Mesenchymal stem cell (in vitro differentiated cells and primary cell): ENCODE measurements around the gene CEP112.
A peak's percentile ranks its signal among the peaks of the same experiment; 100 is the strongest.

Source experiments
- DNase-seq: peaks from one replicate; pipeline ENCODE4 v3.0.0-alpha.2; 2013
- H2AFZ ChIP-seq: one replicate; pipeline ENCODE4 v1.6.1; 2013; ENCODE audit warnings: low read depth, mild to moderate bottlenecking, control low read depth, inconsistent platforms, low read length, moderate library complexity
- H2AK5ac ChIP-seq: 2 replicates; pipeline ENCODE4 v1.6.1; 2013; ENCODE audit warnings: low read length, moderate library complexity, mild to moderate bottlenecking, inconsistent platforms; ENCODE audit not compliant: severe bottlenecking
- H2BK120ac ChIP-seq: one replicate; pipeline ENCODE4 v1.6.1; 2013; ENCODE audit warnings: low read depth, mild to moderate bottlenecking, inconsistent platforms, low read length, moderate library complexity
- H2BK12ac ChIP-seq, 2 experiments: one replicate each; pipeline ENCODE4 v1.6.1; 2013; ENCODE audit warnings: inconsistent platforms in 2 of 2, low read length in 2 of 2, mild to moderate bottlenecking in 2 of 2, moderate library complexity in 2 of 2, control low read depth in 1 of 2
- H2BK15ac ChIP-seq: one replicate; pipeline ENCODE4 v1.6.1; 2013; ENCODE audit warnings: mild to moderate bottlenecking, low read depth, inconsistent platforms; ENCODE audit not compliant: poor library complexity, severe bottlenecking
- H2BK5ac ChIP-seq: 2 replicates; pipeline ENCODE4 v1.6.1; 2013; ENCODE audit warnings: low read depth, mild to moderate bottlenecking, low read length, control low read depth, inconsistent platforms; ENCODE audit not compliant: poor library complexity, severe bottlenecking
- H3K14ac ChIP-seq, 2 experiments: one replicate each; pipeline ENCODE4 v1.6.1; 2013; ENCODE audit warnings: inconsistent platforms in 2 of 2, low read length in 2 of 2, control low read depth in 1 of 2, mild to moderate bottlenecking in 1 of 2, moderate library complexity in 1 of 2
- H3K18ac ChIP-seq, 2 experiments: one replicate each; pipeline ENCODE4 v1.6.1; 2013; ENCODE audit warnings: inconsistent platforms in 2 of 2, low read length in 2 of 2, control low read depth in 1 of 2, low read depth in 1 of 2, mild to moderate bottlenecking in 1 of 2
- H3K23ac ChIP-seq, 2 experiments: one replicate each; pipeline ENCODE4 v1.6.1; 2013; ENCODE audit warnings: inconsistent platforms in 2 of 2, low read length in 2 of 2, mild to moderate bottlenecking in 2 of 2, moderate library complexity in 2 of 2, control low read depth in 1 of 2
- H3K27ac ChIP-seq: 2 replicates; pipeline ENCODE4 v1.5.1; 2013; ENCODE audit warnings: mild to moderate bottlenecking, moderate library complexity, low read length, control low read depth, inconsistent platforms; ENCODE audit not compliant: poor library complexity, severe bottlenecking
- H3K27me3 ChIP-seq, 2 experiments: 2 replicates each; pipeline versions ENCODE4 v1.6.1 to v1.7.0; 2013; ENCODE audit warnings: low read length in 2 of 2, mild to moderate bottlenecking in 2 of 2, moderate library complexity in 2 of 2, control low read depth in 1 of 2, inconsistent platforms in 1 of 2; ENCODE audit not compliant: control insufficient read depth in 1 of 2, insufficient read depth in 1 of 2
- H3K36me3 ChIP-seq, 2 experiments: 2 replicates each; pipeline versions ENCODE4 v1.6.1 to v1.7.0; 2013; ENCODE audit warnings: low read length in 2 of 2, control low read depth in 1 of 2, inconsistent platforms in 1 of 2, low read depth in 1 of 2, mild to moderate bottlenecking in 1 of 2; ENCODE audit not compliant: insufficient read depth in 2 of 2, control insufficient read depth in 1 of 2
- H3K4ac ChIP-seq, 2 experiments: one replicate each; pipeline ENCODE4 v1.6.1; 2013; ENCODE audit warnings: inconsistent platforms in 2 of 2, low read length in 2 of 2, mild to moderate bottlenecking in 2 of 2, moderate library complexity in 2 of 2, control low read depth in 1 of 2, low read depth in 1 of 2
- H3K4me1 ChIP-seq: 2 replicates; pipeline ENCODE4 v1.6.1; 2013; ENCODE audit warnings: low read depth, low read length, control low read depth; ENCODE audit not compliant: control insufficient read depth, insufficient read depth
- H3K4me2 ChIP-seq: 2 replicates; pipeline ENCODE4 v1.6.1; 2013; ENCODE audit warnings: low read length, mild to moderate bottlenecking, inconsistent platforms; ENCODE audit not compliant: poor library complexity, severe bottlenecking
- H3K4me3 ChIP-seq, 2 experiments: 2 replicates each; pipeline versions ENCODE4 v1.5.1 to v1.7.0; 2013; ENCODE audit warnings: low read length in 2 of 2, mild to moderate bottlenecking in 2 of 2, control low read depth in 1 of 2, low read depth in 1 of 2; ENCODE audit not compliant: insufficient read depth in 1 of 2
- H3K79me1 ChIP-seq: replicated peaks from 2 replicates; pipeline ENCODE4 v1.6.1; 2013; ENCODE audit warnings: mild to moderate bottlenecking, control low read depth, low read length, inconsistent platforms; ENCODE audit not compliant: poor library complexity, severe bottlenecking
- H3K9ac ChIP-seq: 2 replicates; pipeline ENCODE4 v1.7.0; 2013; ENCODE audit warnings: mild to moderate bottlenecking, low read length, moderate library complexity
- H3K9me3 ChIP-seq: 2 replicates; pipeline ENCODE4 v1.7.0; 2013; ENCODE audit warnings: mild to moderate bottlenecking, low read length; ENCODE audit not compliant: control insufficient read depth
- H4K8ac ChIP-seq: one replicate; pipeline ENCODE4 v1.6.1; 2013; ENCODE audit warnings: inconsistent platforms, mild to moderate bottlenecking, low read length, moderate library complexity
- H4K91ac ChIP-seq: one replicate; pipeline ENCODE4 v1.6.1; 2013; ENCODE audit warnings: mild to moderate bottlenecking, low read length, inconsistent platforms
- WGBS: methylation state at CpG from one replicate; pipeline ENCODE4 v1.1.7; 2013; ENCODE audit warnings: mixed read lengths; 5-methylcytosine and 5-hydroxymethylcytosine counted together

CEP112 gene

DNA sequence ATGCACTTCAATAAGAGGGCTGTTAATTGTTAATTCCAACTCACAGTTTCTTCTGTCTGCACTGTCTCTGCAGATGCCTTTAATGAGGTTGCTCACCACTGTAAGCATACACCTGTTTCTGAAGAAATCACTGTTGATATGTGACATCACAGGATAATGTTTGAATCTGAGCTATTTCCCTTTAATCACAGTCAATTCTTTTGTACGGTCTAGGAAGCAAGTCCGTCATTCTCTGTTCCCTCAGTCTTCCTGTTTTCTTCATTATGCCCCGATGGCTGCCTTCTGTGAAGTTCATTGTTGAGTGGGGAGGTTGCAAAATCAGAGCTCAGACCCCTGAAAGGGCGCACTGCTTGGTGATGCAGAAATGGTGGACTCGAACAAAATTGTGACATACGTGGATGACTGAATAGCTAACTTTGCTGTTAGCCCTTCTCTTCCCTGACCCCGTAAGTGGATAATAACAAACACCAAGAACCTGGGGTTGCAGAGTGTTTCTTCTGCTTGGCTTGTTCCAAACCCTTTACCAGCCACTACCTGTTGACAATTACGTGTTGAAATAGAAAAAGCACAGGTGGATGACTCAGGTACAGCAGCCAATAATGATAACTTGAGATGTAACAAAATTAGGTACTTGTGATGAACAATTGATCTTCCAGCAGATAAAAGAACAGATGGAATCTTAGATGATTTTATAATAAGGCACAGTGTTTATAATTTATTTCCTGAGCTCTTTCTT is 558.6 kb downstream of the CEP112 start:
- Histone ChIP-seq H3K27me3 (no peaks in the 10 kb centered on the region), H2BK15ac (no peak overlapping the region), H3K9me3 (no peaks in the 10 kb centered on the region), H3K36me3 (peaks cover 0 to 3% of the 10 kb centered on the region in 2 experiments), H3K14ac (no peak overlapping the region), H3K23ac (no peak overlapping the region), H2BK12ac (no peak overlapping the region), H3K79me1 (no peaks in the 10 kb centered on the region), H2BK5ac (no peak overlapping the region), H2AFZ (no peak overlapping the region), H3K9ac (no peak overlapping the region), H3K27ac (no peak overlapping the region), H2AK5ac (no peak overlapping the region), H3K4me2 (no peak overlapping the region), H4K8ac (no peak overlapping the region), H3K4me1 (peaks cover 10% of the 10 kb centered on the region), H3K4me3 (no peak overlapping the region), H3K4ac (no peak overlapping the region), H2BK120ac (no peak overlapping the region), H3K18ac (no peak overlapping the region), H4K91ac (no peak overlapping the region)
- DNase-seq, result no peak
- 97% methylated on average over 7 of the region's 8 CpGs for WGBS

DNA sequence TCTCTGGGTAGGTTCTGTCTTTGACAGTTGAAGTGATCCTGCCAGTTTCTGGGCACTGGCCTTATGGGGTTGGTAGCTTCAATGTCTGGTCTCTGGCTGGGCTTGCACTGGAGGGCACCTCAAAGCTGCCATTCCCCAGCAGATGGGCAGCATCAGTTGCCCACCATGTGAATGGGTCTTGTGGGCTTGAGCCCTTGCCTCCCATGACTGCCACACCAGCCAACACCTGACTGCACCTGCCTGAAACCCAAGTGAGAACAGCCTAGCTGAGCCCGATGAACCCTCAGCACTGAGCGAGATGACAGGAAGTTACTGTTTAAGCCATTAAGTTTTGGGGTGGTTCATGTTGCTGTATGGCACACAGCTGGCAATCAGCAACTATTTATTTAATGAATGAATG is 561.4 kb downstream of the CEP112 start:
- Histone ChIP-seq H4K91ac (no peak overlapping the region), H3K14ac (no peak overlapping the region), H2BK5ac (no peak overlapping the region), H3K27me3 (no peaks in the 10 kb centered on the region), H3K23ac (no peak overlapping the region), H3K9me3 (no peaks in the 10 kb centered on the region), H3K18ac (no peak overlapping the region), H3K9ac (no peak overlapping the region), H2BK120ac (no peak overlapping the region), H4K8ac (no peak overlapping the region), H2AFZ (no peak overlapping the region), H3K36me3 (peaks cover 0 to 3% of the 10 kb centered on the region in 2 experiments), H3K4me2 (no peak overlapping the region), H3K4me3 (no peak overlapping the region), H3K27ac (no peak overlapping the region), H3K4me1 (peaks cover 13% of the 10 kb centered on the region), H3K79me1 (no peaks in the 10 kb centered on the region), H2AK5ac (peak overlapping the region; percentile 65), H3K4ac (no peak overlapping the region), H2BK12ac (no peak overlapping the region), H2BK15ac (no peak overlapping the region)
- WGBS, result 93% methylated on average over 2 of the region's 2 CpGs
- no peak for DNase-seq

DNA sequence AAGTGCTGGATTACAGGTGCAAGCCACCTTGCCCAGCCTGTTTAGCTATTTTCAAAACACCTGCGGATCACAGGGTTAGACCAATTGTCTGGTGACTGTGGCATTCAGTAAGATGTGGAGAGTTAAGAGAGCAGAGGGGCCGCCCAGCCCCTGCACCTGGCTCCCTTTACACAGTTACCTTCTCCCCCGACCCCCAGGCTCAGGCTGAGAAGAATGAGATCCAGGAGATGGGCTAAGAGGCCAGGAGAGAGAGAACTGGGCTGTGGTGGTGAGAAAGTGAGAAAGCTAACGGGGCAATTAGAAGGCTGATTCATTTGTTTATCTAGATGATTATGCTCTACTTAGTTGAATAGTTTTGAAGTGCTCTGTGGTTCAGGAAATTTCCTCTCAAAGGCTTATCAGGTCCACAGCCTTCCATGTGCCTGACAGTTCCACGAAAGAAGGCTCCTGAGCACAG is 562.7 kb downstream of the CEP112 start:
- 41% methylated on average over 4 of the region's 5 CpGs for whole genome bisulfite sequencing
- H2BK15ac ChIP-seq, result no peak overlapping the region
- peak; percentile 74 for DNase-seq

DNA sequence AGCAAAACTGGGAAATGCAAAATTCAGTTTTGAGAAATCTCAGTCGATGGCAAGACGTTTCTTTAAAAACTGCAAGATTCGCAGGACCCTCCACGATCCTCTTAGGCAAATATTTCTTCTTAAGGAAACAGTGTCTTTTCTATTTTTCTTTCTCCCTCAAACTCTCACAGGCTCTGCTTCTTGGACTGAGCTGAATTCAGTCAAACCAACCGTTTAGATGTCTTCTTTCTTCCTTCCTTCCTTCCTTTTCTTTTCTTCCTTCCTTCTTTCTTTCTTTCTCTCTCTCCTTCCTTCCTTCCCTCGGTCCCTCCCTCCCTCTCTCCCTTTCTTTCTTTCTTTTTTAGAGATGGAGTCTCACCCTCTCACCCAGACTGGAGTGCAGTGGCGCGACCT is 563.3 kb downstream of the CEP112 start:
- Histone ChIP-seq H2AFZ (no peak overlapping the region), H3K4ac (no peak overlapping the region), H2BK12ac (no peak overlapping the region), H3K9ac (no peak overlapping the region), H2AK5ac (no peak overlapping the region), H4K91ac (no peak overlapping the region), H3K27me3 (no peaks in the 10 kb centered on the region), H3K23ac (no peak overlapping the region), H3K79me1 (no peaks in the 10 kb centered on the region), H3K9me3 (no peaks in the 10 kb centered on the region), H2BK5ac (no peak overlapping the region), H3K18ac (no peak overlapping the region), H3K14ac (no peak overlapping the region), H3K4me1 (peaks cover 13% of the 10 kb centered on the region), H4K8ac (no peak overlapping the region), H3K27ac (peak overlapping the region; percentile 31), H3K4me2 (peak overlapping the region; percentile 79), H2BK15ac (no peak overlapping the region), H2BK120ac (no peak overlapping the region), H3K36me3 (peaks cover 0 to 3% of the 10 kb centered on the region in 2 experiments), H3K4me3 (no peak overlapping the region)
- 75% methylated on average over 8 of the region's 8 CpGs for WGBS
- DNase-seq, result no peak

More for the DNA sequence above, 562.7 kb downstream of the CEP112 start:
- H3K79me1 ChIP-seq, result no peaks in the 10 kb centered on the region
- no peak overlapping the region for H3K4me2 ChIP-seq
- H2AFZ ChIP-seq, result no peak overlapping the region
- H3K27ac ChIP-seq, result no peak overlapping the region
- H2BK5ac ChIP-seq, result no peak overlapping the region
- H4K91ac ChIP-seq, result no peak overlapping the region
- no peak overlapping the region for H3K4me3 ChIP-seq
- H3K36me3 ChIP-seq, result peaks cover 0 to 3% of the 10 kb centered on the region in 2 experiments
- no peak overlapping the region for H2BK120ac ChIP-seq
- H3K9ac ChIP-seq, result no peak overlapping the region
- no peak overlapping the region for H3K14ac ChIP-seq
- H3K9me3 ChIP-seq, result no peaks in the 10 kb centered on the region
- H2AK5ac ChIP-seq, result peak overlapping the region; percentile 54
- no peak overlapping the region for H3K4ac ChIP-seq
- peaks cover 13% of the 10 kb centered on the region for H3K4me1 ChIP-seq
- no peaks in the 10 kb centered on the region for H3K27me3 ChIP-seq
- no peak overlapping the region for H4K8ac ChIP-seq
- no peak overlapping the region for H3K18ac ChIP-seq
- no peak overlapping the region for H3K23ac ChIP-seq
- no peak overlapping the region for H2BK12ac ChIP-seq
